Measurements from ENCODE around the gene POU6F2.

Gene POU6F2

GRCh38 chr7:39017369-39017915 is 39.7 kb downstream of the POU6F2 start:
- Histone ChIP-seq H3K4me3 (replicated peaks; ENCODE audit: insufficient read depth, low read length) (no peak overlapping the region), H3K27ac (replicated peaks) (no peak overlapping the region), H3K27me3 (ENCODE audit: insufficient read depth, poor library complexity, severe bottlenecking) (no peaks in the 10 kb centered on the region)
- no peak for DNase-seq (ENCODE audit: low read depth in 1 of 2, low spot score in 1 of 2)
- TF ChIP-seq POLR2AphosphoS5 (IDR thresholded peaks at IDR 0.05; ENCODE audit: low read depth), result no peak

- TF ChIP-seq REST (IDR thresholded peaks at IDR 0.05; ENCODE audit: insufficient replicate concordance, low read depth) (no peak), CTCF (IDR thresholded peaks at IDR 0.05; ENCODE audit: insufficient read depth, low read length) (no peak), POLR2AphosphoS5 (IDR thresholded peaks at IDR 0.05; ENCODE audit: low read depth) (no peak), SPI1 (IDR thresholded peaks at IDR 0.05; ENCODE audit: borderline replicate concordance, low read depth) (no peak), GABPA (IDR thresholded peaks at IDR 0.05; ENCODE audit: low read depth) (no peak)
- Histone ChIP-seq H3K27ac (replicated peaks) (no peak overlapping the region), H3K27me3 (ENCODE audit: insufficient read depth, poor library complexity, severe bottlenecking) (no peaks in the 10 kb centered on the region), H3K4me3 (replicated peaks; ENCODE audit: insufficient read depth, low read length) (no peak overlapping the region)
- no peak for DNase-seq (ENCODE audit: low read depth in 1 of 2, low spot score in 1 of 2)
Observed at GRCh38 chr7:39022796-39023195, 45.1 kb downstream of the POU6F2 start.

- DNase-seq (ENCODE audit: low read depth in 1 of 2, low spot score in 1 of 2), result no peak
Observed at GRCh38 chr7:39027491-39027890, 49.8 kb downstream of the POU6F2 start.

More at GRCh38 chr7:39027491-39027890, 49.8 kb downstream of the POU6F2 start:
- H3K4me3 ChIP-seq (replicated peaks; ENCODE audit: insufficient read depth, low read length), result no peak overlapping the region
- no peak overlapping the region for H3K27ac ChIP-seq (replicated peaks)
- TF ChIP-seq GABPA (IDR thresholded peaks at IDR 0.05; ENCODE audit: low read depth), result no peak
- no peak for TF ChIP-seq POLR2AphosphoS5 (IDR thresholded peaks at IDR 0.05; ENCODE audit: low read depth)
- no peak for TF ChIP-seq REST (IDR thresholded peaks at IDR 0.05; ENCODE audit: insufficient replicate concordance, low read depth)
- no peak for TF ChIP-seq SPI1 (IDR thresholded peaks at IDR 0.05; ENCODE audit: borderline replicate concordance, low read depth)
- TF ChIP-seq CTCF (IDR thresholded peaks at IDR 0.05; ENCODE audit: insufficient read depth, low read length), result no peak
- H3K27me3 ChIP-seq (ENCODE audit: insufficient read depth, poor library complexity, severe bottlenecking), result no peaks in the 10 kb centered on the region

Data from HL-60 (cell line).